Neural cell (in vitro differentiated cells): Measurements from ENCODE around the gene BBOF1.

ENCODE experiments used
- CTCF ChIP-seq: fragments of 450-650 bp; IDR thresholded peaks from 2 replicates; pipeline ENCODE4 v1.5.1; 2014; ENCODE audit warnings: antibody characterized with exemption, mild to moderate bottlenecking, moderate library complexity; ENCODE audit not compliant: poor library complexity, severe bottlenecking
- REST ChIP-seq: IDR thresholded peaks from 2 replicates; pipeline ENCODE4 v1.6.1; 2012; ENCODE audit warnings: borderline replicate concordance

- TF ChIP-seq CTCF (no peak), REST (no peak)
Measured at GRCh38 chr14:74085828-74086227, 66.7 kb downstream of the BBOF1 start.
